HepG2 (cell line): Measurements from ENCODE around the gene ANKZF1. TPM values are rescaled to one million over a fixed set of nuclear protein-coding genes. Genes with fewer than 3 reads are reported as not detected.

ENCODE experiments used
- IKZF4 ChIP-seq: sonication (generic); formaldehyde crosslinking; IDR thresholded peaks from 2 replicates; pipeline ENCODE4 v1.5.1; 2020; ENCODE audit warnings: borderline replicate concordance, mild to moderate bottlenecking, low read depth, missing genetic modification reagents; ENCODE audit errors: not compliant biosample characterization
- NR2F6 ChIP-seq, 2 experiments: IDR thresholded peaks; 2 replicates each; pipeline ENCODE4 v1.6.1; 2016; ENCODE audit warnings: antibody characterized with exemption in 1 of 2, mild to moderate bottlenecking in 1 of 2
- SIX1 ChIP-seq: sonication (generic); formaldehyde crosslinking; IDR thresholded peaks from 2 replicates; pipeline ENCODE4 v1.4.0; 2020; ENCODE audit warnings: missing genetic modification reagents, borderline replicate concordance
- SP5 ChIP-seq: IDR thresholded peaks from 2 replicates; pipeline ENCODE4 v1.6.1; 2016; ENCODE audit warnings: low read depth, borderline replicate concordance
- TBP ChIP-seq: sonication (generic); formaldehyde crosslinking; IDR thresholded peaks from 2 replicates; pipeline ENCODE4 v1.5.0; 2020; ENCODE audit warnings: missing genetic modification reagents
- ZFX ChIP-seq: sonication (generic); formaldehyde crosslinking; IDR thresholded peaks from 2 replicates; pipeline ENCODE4 v1.4.0; 2020; ENCODE audit warnings: mild to moderate bottlenecking, low read depth, missing genetic modification reagents, moderate library complexity
- ZNF510 ChIP-seq: sonication (generic); formaldehyde crosslinking; IDR thresholded peaks from 2 replicates; pipeline ENCODE4 v1.4.0; 2020; ENCODE audit warnings: low read depth, mild to moderate bottlenecking, missing genetic modification reagents
- ZNF891 ChIP-seq: sonication (generic); formaldehyde crosslinking; IDR thresholded peaks from 2 replicates; pipeline ENCODE4 v1.5.0; 2020; ENCODE audit warnings: mild to moderate bottlenecking, missing genetic modification reagents
- polyA plus RNA-seq, 8 experiments: library from polyadenylated mRNA; depleted of rRNA in 3 of 8; stranded (reverse) in 7 of 8; unstranded in 1 of 8; fragments of >200 nt; fragmentation: Illumina TruSeq in 4 of 8; extraction: Trizol in 4 of 8; gene quantifications; 2 replicates each; pipeline versions ENCODE4 v1.2.1 to v1.2.3, GENCODE V29; 2011 to 2016; ENCODE audit warnings: low read depth in 4 of 8, missing spikeins in 1 of 8, mixed read lengths in 1 of 8; ENCODE audit not compliant: insufficient read depth in 1 of 8
- total RNA-seq, 5 experiments: library from RNA; depleted of rRNA; stranded (reverse); fragments of >200 nt; fragmentation: Illumina TruSeq; extraction: Trizol; gene quantifications; 2 replicates each; pipeline ENCODE4 v1.2.3, GENCODE V29; 2016; ENCODE audit warnings: low read depth in 1 of 5
- TF ChIP-seq, protein P1 (sequence below): IDR thresholded peaks from 2 replicates; pipeline ENCODE4 v1.6.1; 2016; ENCODE audit warnings: missing biosample characterization, missing genetic modification reagents, low read depth
- TF ChIP-seq, protein P2 (sequence below): IDR thresholded peaks from 2 replicates; pipeline ENCODE4 v1.4.0; 2020; ENCODE audit warnings: mild to moderate bottlenecking, missing genetic modification reagents
- TF ChIP-seq, protein P3 (sequence below): sonication (generic); formaldehyde crosslinking; conservative IDR thresholded peaks from 2 replicates; pipeline ENCODE4 v1.8.0; 2022; ENCODE audit warnings: mild to moderate bottlenecking, moderate library complexity, missing genetic modification reagents
- TF ChIP-seq, protein P4 (sequence below): sonication (generic); formaldehyde crosslinking; conservative IDR thresholded peaks from 2 replicates; pipeline ENCODE4 v1.4.0; 2020; ENCODE audit warnings: mild to moderate bottlenecking, missing genetic modification reagents, moderate library complexity
- TF ChIP-seq, protein P5 (sequence below): sonication (generic); formaldehyde crosslinking; IDR thresholded peaks from 2 replicates; pipeline ENCODE4 v1.8.1; 2023; ENCODE audit warnings: mild to moderate bottlenecking, inconsistent platforms, moderate library complexity, missing genetic modification reagents, borderline replicate concordance

ANKZF1 gene
- total and polyA plus RNA-seq, 2 of the 13 experiments (the other 11 are each of a cell fraction or from before 2014, with no cell fraction given): 25.3 to 128 TPM

DNA sequence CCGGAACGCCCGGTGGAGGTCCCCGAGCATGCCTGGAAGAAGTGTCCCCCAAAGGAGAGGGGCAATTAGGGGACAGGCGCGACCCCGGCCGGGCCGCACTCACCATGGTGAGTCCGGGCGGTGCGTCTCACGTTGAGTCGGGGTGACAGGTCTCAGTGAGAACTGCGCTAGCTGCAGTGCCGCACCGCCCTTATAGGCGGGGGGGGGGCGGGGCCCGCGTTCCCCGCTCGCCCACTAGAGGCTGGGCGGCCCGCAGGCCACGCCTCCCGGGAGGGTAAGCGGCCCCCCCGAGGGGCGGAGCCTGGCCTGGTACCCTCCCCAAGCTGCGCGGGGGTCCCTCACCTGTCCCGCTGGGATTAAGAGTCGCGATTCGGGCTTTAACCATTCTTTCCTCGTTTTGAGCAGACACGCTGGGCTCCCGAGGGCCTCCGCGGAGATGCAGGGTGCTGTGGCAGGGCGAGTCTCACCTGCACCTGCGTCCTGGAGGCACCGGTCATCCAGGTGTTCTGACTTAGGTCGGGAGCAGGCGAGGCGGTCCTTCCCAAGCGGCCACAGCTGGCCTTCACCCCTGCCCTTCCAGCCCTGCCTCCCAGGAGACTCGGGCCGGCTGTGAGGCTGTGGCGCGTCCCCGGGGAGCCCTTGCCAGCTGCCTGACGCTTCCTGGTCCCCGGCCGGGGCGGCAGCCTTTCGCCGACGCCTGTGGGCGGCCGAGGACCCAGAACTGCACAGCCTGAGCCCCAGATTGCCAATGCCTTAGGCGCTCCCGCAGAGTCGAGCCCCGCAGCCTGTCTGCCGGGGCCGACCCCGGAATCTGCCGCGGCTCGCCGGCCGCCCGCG lies 24.4 kb downstream of the ANKZF1 start, which contains the start of gene TUBA4A (continued):
- TF ChIP-seq, protein P1, sequence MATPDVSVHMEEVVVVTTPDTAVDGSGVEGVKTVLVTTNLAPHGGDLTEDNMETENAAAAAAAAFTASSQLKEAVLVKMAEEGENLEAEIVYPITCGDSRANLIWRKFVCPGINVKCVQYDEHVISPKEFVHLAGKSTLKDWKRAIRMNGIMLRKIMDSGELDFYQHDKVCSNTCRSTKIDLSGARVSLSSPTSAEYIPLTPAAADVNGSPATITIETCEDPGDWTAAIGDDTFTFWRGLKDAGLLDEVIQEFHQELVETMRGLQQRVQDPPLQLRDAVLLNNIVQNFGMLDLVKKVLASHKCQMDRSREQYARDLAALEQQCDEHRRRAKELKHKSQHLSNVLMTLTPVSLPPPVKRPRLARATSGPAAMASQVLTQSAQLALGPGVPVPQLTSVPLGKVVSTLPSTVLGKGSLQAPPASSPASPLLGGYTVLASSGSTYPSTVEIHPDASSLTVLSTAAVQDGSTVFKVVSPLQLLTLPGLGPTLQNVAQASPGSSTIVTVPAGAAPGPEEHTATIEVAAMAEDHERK: no peak
- TF ChIP-seq IKZF4 (peak; percentile 95), ZFX (CRISPR knock-in tag) (peak; percentile 60; the same call in 1 of the 2 replicates), ZNF891 (CRISPR knock-in tag) (peak; percentile 75; the same call in 1 of the 2 replicates), SP5 (CRISPR knock-in tag) (peak; percentile 62; the same call in 1 of the 2 replicates), ZNF510 (CRISPR knock-in tag) (0 out of 2 replicates have a peak, but pooled peaks have one; percentile 38), NR2F6 (IDR thresholded peaks at IDR 0.05) (no peak), NR2F6 (CRISPR knock-in tag; IDR thresholded peaks at IDR 0.05) (0 out of 2 replicates have a peak, but pooled peaks have one; percentile 23), TBP (CRISPR knock-in tag) (no peak), SIX1 (CRISPR knock-in tag) (no peak)
- TF ChIP-seq, protein P2, sequence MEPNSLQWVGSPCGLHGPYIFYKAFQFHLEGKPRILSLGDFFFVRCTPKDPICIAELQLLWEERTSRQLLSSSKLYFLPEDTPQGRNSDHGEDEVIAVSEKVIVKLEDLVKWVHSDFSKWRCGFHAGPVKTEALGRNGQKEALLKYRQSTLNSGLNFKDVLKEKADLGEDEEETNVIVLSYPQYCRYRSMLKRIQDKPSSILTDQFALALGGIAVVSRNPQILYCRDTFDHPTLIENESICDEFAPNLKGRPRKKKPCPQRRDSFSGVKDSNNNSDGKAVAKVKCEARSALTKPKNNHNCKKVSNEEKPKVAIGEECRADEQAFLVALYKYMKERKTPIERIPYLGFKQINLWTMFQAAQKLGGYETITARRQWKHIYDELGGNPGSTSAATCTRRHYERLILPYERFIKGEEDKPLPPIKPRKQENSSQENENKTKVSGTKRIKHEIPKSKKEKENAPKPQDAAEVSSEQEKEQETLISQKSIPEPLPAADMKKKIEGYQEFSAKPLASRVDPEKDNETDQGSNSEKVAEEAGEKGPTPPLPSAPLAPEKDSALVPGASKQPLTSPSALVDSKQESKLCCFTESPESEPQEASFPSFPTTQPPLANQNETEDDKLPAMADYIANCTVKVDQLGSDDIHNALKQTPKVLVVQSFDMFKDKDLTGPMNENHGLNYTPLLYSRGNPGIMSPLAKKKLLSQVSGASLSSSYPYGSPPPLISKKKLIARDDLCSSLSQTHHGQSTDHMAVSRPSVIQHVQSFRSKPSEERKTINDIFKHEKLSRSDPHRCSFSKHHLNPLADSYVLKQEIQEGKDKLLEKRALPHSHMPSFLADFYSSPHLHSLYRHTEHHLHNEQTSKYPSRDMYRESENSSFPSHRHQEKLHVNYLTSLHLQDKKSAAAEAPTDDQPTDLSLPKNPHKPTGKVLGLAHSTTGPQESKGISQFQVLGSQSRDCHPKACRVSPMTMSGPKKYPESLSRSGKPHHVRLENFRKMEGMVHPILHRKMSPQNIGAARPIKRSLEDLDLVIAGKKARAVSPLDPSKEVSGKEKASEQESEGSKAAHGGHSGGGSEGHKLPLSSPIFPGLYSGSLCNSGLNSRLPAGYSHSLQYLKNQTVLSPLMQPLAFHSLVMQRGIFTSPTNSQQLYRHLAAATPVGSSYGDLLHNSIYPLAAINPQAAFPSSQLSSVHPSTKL (CRISPR knock-in tag): no peak; the same call in 1 of the 2 replicates
- TF ChIP-seq, protein P3, sequence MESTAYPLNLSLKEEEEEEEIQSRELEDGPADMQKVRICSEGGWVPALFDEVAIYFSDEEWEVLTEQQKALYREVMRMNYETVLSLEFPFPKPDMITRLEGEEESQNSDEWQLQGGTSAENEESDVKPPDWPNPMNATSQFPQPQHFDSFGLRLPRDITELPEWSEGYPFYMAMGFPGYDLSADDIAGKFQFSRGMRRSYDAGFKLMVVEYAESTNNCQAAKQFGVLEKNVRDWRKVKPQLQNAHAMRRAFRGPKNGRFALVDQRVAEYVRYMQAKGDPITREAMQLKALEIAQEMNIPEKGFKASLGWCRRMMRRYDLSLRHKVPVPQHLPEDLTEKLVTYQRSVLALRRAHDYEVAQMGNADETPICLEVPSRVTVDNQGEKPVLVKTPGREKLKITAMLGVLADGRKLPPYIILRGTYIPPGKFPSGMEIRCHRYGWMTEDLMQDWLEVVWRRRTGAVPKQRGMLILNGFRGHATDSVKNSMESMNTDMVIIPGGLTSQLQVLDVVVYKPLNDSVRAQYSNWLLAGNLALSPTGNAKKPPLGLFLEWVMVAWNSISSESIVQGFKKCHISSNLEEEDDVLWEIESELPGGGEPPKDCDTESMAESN (CRISPR knock-in tag): 0 out of 2 replicates have a peak, but pooled peaks have one; percentile 61
- TF ChIP-seq, protein P4, sequence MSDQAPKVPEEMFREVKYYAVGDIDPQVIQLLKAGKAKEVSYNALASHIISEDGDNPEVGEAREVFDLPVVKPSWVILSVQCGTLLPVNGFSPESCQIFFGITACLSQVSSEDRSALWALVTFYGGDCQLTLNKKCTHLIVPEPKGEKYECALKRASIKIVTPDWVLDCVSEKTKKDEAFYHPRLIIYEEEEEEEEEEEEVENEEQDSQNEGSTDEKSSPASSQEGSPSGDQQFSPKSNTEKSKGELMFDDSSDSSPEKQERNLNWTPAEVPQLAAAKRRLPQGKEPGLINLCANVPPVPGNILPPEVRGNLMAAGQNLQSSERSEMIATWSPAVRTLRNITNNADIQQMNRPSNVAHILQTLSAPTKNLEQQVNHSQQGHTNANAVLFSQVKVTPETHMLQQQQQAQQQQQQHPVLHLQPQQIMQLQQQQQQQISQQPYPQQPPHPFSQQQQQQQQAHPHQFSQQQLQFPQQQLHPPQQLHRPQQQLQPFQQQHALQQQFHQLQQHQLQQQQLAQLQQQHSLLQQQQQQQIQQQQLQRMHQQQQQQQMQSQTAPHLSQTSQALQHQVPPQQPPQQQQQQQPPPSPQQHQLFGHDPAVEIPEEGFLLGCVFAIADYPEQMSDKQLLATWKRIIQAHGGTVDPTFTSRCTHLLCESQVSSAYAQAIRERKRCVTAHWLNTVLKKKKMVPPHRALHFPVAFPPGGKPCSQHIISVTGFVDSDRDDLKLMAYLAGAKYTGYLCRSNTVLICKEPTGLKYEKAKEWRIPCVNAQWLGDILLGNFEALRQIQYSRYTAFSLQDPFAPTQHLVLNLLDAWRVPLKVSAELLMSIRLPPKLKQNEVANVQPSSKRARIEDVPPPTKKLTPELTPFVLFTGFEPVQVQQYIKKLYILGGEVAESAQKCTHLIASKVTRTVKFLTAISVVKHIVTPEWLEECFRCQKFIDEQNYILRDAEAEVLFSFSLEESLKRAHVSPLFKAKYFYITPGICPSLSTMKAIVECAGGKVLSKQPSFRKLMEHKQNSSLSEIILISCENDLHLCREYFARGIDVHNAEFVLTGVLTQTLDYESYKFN (CRISPR knock-in tag): peak; percentile 47
- TF ChIP-seq, protein P5, sequence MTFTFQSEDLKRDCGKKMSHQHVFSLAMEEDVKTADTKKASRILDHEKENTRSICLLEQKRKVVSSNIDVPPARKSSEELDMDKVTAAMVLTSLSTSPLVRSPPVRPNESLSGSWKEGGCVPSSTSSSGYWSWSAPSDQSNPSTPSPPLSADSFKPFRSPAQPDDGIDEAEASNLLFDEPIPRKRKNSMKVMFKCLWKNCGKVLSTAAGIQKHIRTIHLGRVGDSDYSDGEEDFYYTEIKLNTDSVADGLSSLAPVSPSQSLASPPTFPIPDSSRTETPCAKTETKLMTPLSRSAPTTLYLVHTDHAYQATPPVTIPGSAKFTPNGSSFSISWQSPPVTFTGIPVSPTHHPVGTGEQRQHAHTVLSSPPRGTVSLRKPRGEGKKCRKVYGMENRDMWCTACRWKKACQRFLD: peak; percentile 70; the same call in 1 of the 2 replicates
